ENCODE measurements around the gene PLK5.

The PLK5 gene

DNA sequence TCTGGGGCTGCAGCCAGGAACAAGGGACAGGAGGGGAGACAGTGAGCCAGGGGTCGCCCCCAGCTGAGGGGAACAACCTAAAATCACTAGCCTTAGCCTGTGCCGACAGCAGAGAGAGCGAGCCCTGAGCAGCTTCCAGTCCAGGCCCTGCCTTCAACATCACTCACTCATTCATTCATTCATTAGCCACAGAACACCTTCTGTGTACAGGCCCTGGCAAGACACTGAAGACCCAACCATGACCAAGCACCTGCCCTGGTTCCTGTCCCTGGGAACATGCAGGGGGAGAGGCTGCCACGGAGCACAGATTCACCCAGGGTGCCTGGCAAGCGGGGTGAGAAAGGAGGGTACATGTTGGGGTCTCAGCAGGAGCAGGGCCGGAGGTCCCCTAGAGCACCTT, 39.4 kb downstream of the PLK5 start:
- no peaks in the 10 kb centered on the region for H3K9me3 ChIP-seq (ENCODE audit: control insufficient read depth, low read length)
- H3K4me3 ChIP-seq (ENCODE audit: extremely low read depth, insufficient read depth, low read length, poor library complexity, severe bottlenecking), result no peak overlapping the region
- H3K27ac ChIP-seq (ENCODE audit: low read depth, low read length, severe bottlenecking), result no peak overlapping the region
- peaks cover 66% of the 10 kb centered on the region for H3K36me3 ChIP-seq (ENCODE audit: control insufficient read depth, insufficient read depth, low read length)
- 99 to 100% methylated on average over 3 to 6 of the region's 6 CpGs for WGBS, 2 experiments (ENCODE audit: insufficient coverage in 2 of 2)
- H3K4me1 ChIP-seq (ENCODE audit: control insufficient read depth, insufficient read depth, low read length, poor library complexity, severe bottlenecking), result peaks cover 11% of the 10 kb centered on the region

GRCh38 chr19:1566392-1567115, 42.7 kb downstream of the PLK5 start:
- Histone ChIP-seq H3K9me3 (ENCODE audit: control insufficient read depth, low read length) (no peaks in the 10 kb centered on the region), H3K36me3 (ENCODE audit: control insufficient read depth, insufficient read depth, low read length) (peaks cover 41% of the 10 kb centered on the region), H3K4me1 (ENCODE audit: control insufficient read depth, insufficient read depth, low read length, poor library complexity, severe bottlenecking) (peaks cover 8% of the 10 kb centered on the region), H3K27ac (ENCODE audit: low read depth, low read length, severe bottlenecking) (peak overlapping the region; percentile 98), H3K4me3 (ENCODE audit: extremely low read depth, insufficient read depth, low read length, poor library complexity, severe bottlenecking) (peak overlapping the region; percentile 76)
- WGBS, 2 experiments (ENCODE audit: insufficient coverage in 2 of 2), result 0% methylated on average over 26 to 27 of the region's 42 CpGs

DNA sequence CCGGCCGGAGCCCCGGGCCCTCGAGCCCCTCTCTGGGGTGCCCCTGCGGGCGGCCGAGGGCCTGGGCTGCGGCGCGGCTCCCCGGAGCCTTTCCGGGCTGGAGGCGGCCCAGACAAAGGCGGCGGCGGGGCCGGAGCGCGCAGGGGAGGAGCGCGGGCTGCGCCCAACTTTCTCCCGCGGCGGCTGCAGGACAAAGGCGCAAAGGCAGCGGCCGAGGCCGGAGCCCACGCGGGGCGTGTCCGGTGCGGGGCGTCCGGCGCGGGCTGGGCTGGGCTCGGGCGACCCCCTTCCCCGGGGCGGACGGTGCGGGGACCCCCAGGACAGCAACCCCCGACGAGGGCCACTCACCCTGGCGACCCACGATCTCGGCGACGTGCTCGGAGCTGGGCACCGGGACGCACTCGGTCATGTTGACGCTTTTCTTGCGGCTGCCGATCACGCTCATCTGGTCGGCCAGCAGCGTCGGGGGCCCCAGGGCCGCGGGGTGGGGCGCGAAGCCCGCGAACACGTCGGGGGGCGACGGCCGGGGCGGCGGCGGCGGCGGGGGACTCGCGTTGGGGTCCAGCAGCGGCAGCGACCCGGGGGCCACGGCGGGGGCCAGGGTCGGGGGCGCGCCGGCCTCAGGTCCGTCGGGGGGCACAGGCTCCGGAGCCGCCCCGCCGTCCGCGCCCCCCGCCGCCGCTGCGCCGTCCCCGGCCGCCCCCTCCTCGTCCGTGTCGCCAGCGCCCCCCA, 43.4 kb downstream of the PLK5 start:
- Histone ChIP-seq H3K4me1 (ENCODE audit: control insufficient read depth, insufficient read depth, low read length, poor library complexity, severe bottlenecking) (peaks cover 8% of the 10 kb centered on the region), H3K27ac (ENCODE audit: low read depth, low read length, severe bottlenecking) (peak overlapping the region; percentile 98), H3K9me3 (ENCODE audit: control insufficient read depth, low read length) (no peaks in the 10 kb centered on the region), H3K4me3 (ENCODE audit: extremely low read depth, insufficient read depth, low read length, poor library complexity, severe bottlenecking) (peak overlapping the region; percentile 76), H3K36me3 (ENCODE audit: control insufficient read depth, insufficient read depth, low read length) (peaks cover 36% of the 10 kb centered on the region)
- 0% methylated on average over 42 to 89 of the region's 108 CpGs for WGBS, 2 experiments (ENCODE audit: insufficient coverage in 2 of 2)

- H3K4me1 ChIP-seq (ENCODE audit: control insufficient read depth, insufficient read depth, low read length, poor library complexity, severe bottlenecking), result peaks cover 8% of the 10 kb centered on the region
- no peak overlapping the region for H3K27ac ChIP-seq (ENCODE audit: low read depth, low read length, severe bottlenecking)
- no peak overlapping the region for H3K4me3 ChIP-seq (ENCODE audit: extremely low read depth, insufficient read depth, low read length, poor library complexity, severe bottlenecking)
- 0% methylated on average over 3 to 9 of the region's 73 CpGs for WGBS, 2 experiments (ENCODE audit: insufficient coverage in 2 of 2)
- H3K9me3 ChIP-seq (ENCODE audit: control insufficient read depth, low read length), result no peaks in the 10 kb centered on the region
- peaks cover 31% of the 10 kb centered on the region for H3K36me3 ChIP-seq (ENCODE audit: control insufficient read depth, insufficient read depth, low read length)
Measured at GRCh38 chr19:1567848-1568227, 44.0 kb downstream of the PLK5 start.

- H3K27ac ChIP-seq (ENCODE audit: low read depth, low read length, severe bottlenecking), result peak within 1 kb of the TSS; percentile 98
- peaks cover 8% of the 10 kb centered on the region for H3K4me1 ChIP-seq (ENCODE audit: control insufficient read depth, insufficient read depth, low read length, poor library complexity, severe bottlenecking)
- H3K9me3 ChIP-seq (ENCODE audit: control insufficient read depth, low read length), result no peaks in the 10 kb centered on the region
- peak within 1 kb of the TSS; percentile 76 for H3K4me3 ChIP-seq (ENCODE audit: extremely low read depth, insufficient read depth, low read length, poor library complexity, severe bottlenecking)
- 19 to 24% methylated on average over 23 to 40 of the region's 63 CpGs for WGBS, 2 experiments (ENCODE audit: insufficient coverage in 2 of 2)
- H3K36me3 ChIP-seq (ENCODE audit: control insufficient read depth, insufficient read depth, low read length), result peaks cover 25% of the 10 kb centered on the region
Measured at GRCh38 chr19:1568320-1569019, 44.6 kb downstream of the PLK5 start, which contains the start of gene MEX3D. TSS of gene MEX3D (minus strand) at chr19:1568325. CDS start at chr19:1568058, 267 bp downstream.

DNA sequence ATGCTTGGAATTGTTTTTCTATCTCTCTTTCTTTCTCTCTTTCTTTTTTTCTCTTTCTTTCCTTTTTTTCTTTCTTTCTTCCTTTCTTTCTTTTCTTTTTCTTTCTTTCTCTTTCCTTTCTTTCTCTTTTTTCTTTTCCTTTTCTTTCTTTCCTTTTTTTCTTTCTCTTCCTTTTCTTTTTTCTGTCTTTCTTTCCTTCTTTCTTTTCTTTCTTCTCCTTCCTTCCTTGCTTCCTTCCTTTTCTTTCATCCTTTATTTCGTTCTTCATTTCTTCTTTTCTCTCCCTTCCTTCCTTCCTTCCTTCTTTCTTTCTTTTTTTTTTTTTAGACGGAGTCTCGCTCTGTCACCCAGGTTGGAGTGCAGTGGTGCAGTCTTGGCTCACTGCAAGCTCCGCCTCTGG, 46.1 kb downstream of the PLK5 start:
- Histone ChIP-seq H3K27ac (ENCODE audit: low read depth, low read length, severe bottlenecking) (no peak overlapping the region), H3K36me3 (ENCODE audit: control insufficient read depth, insufficient read depth, low read length) (peaks cover 11% of the 10 kb centered on the region), H3K4me1 (ENCODE audit: control insufficient read depth, insufficient read depth, low read length, poor library complexity, severe bottlenecking) (peaks cover 4% of the 10 kb centered on the region), H3K4me3 (ENCODE audit: extremely low read depth, insufficient read depth, low read length, poor library complexity, severe bottlenecking) (no peak overlapping the region), H3K9me3 (ENCODE audit: control insufficient read depth, low read length) (no peaks in the 10 kb centered on the region)
- 45 to 72% methylated on average over 1 to 2 of the region's 4 CpGs for WGBS, 2 experiments (ENCODE audit: insufficient coverage in 2 of 2)

DNA sequence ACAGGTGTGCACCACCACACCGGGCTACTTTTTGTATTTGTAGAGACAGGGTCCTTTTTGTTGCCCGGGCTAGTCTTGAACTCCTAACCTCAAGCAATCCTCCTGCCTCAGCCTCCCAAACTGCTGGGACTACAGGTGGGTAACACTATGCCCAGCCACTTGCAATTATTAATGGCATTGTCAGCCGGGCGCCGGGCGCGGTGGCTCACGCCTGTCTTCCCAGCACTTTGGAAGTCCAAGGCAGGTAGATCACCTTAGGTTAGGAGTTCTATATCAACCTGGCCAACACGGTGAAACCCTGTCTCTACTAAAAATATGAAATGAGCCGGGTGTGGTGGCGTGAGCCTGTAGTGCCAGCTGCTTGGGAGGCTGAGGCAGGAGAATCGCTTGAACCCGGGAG, 47.0 kb downstream of the PLK5 start:
- H3K4me3 ChIP-seq (ENCODE audit: extremely low read depth, insufficient read depth, low read length, poor library complexity, severe bottlenecking), result no peak overlapping the region
- 86 to 95% methylated on average over 6 to 12 of the region's 13 CpGs for WGBS, 2 experiments (ENCODE audit: insufficient coverage in 2 of 2)
- H3K4me1 ChIP-seq (ENCODE audit: control insufficient read depth, insufficient read depth, low read length, poor library complexity, severe bottlenecking), result no peaks in the 10 kb centered on the region
- peaks cover 4% of the 10 kb centered on the region for H3K36me3 ChIP-seq (ENCODE audit: control insufficient read depth, insufficient read depth, low read length)
- no peak overlapping the region for H3K27ac ChIP-seq (ENCODE audit: low read depth, low read length, severe bottlenecking)
- H3K9me3 ChIP-seq (ENCODE audit: control insufficient read depth, low read length), result no peaks in the 10 kb centered on the region

GRCh38 chr19:1571358-1571757, 47.5 kb downstream of the PLK5 start:
- WGBS, 2 experiments (ENCODE audit: insufficient coverage in 2 of 2), result 96 to 97% methylated on average over 11 to 12 of the region's 12 CpGs

GRCh38 chr19:1572795-1573194, 48.9 kb downstream of the PLK5 start:
- WGBS, 2 experiments (ENCODE audit: insufficient coverage in 2 of 2), result 87 to 94% methylated on average over 5 to 8 of the region's 9 CpGs
- Histone ChIP-seq H3K27ac (ENCODE audit: low read depth, low read length, severe bottlenecking) (no peak overlapping the region), H3K4me1 (ENCODE audit: control insufficient read depth, insufficient read depth, low read length, poor library complexity, severe bottlenecking) (no peaks in the 10 kb centered on the region), H3K36me3 (ENCODE audit: control insufficient read depth, insufficient read depth, low read length) (peaks cover 18% of the 10 kb centered on the region), H3K9me3 (ENCODE audit: control insufficient read depth, low read length) (no peaks in the 10 kb centered on the region), H3K4me3 (ENCODE audit: extremely low read depth, insufficient read depth, low read length, poor library complexity, severe bottlenecking) (no peak overlapping the region)

More at GRCh38 chr19:1571358-1571757, 47.5 kb downstream of the PLK5 start:
- H3K4me3 ChIP-seq (ENCODE audit: extremely low read depth, insufficient read depth, low read length, poor library complexity, severe bottlenecking), result no peak overlapping the region
- H3K4me1 ChIP-seq (ENCODE audit: control insufficient read depth, insufficient read depth, low read length, poor library complexity, severe bottlenecking), result no peaks in the 10 kb centered on the region
- H3K36me3 ChIP-seq (ENCODE audit: control insufficient read depth, insufficient read depth, low read length), result peaks cover 4% of the 10 kb centered on the region
- H3K9me3 ChIP-seq (ENCODE audit: control insufficient read depth, low read length), result no peaks in the 10 kb centered on the region
- no peak overlapping the region for H3K27ac ChIP-seq (ENCODE audit: low read depth, low read length, severe bottlenecking)

DNA sequence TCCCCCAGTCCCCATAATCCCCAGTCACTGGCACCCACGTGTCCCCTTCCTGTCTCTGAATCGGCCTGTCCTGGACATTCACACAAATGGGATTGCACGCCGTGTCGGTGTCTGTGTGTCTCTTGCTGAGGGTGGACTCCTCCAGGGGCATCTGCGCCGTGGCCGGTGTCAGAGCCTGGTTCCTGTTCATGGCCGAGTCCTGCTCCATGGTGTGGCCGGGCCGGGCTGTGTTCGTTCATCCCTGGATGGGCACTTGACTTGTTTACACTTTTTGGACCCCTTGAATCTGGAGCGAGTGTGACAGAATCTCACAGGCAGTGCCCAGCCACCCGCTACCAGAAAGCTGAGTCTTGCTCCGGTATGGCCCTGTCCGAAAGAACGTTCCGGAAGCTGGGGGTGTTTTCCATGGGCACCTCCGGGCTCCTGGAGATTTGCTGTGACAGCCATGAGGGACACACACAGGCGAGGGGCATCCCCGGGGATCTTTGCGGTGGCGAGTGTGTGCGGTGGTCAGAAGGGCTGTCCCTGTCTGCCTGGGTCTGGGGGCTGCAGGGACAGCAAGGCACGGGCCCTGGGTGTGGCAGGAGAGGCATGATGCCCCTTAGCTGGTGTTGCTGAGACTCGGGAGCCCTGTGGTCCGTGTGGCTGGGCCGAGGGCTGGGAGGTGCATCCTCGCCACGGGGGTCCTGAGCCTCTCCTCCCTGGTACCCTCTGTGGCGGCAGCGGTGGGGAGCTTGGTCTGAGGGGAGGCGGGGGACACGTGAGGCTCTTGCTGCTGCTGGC, 50.7 kb downstream of the PLK5 start:
- H3K4me3 ChIP-seq (ENCODE audit: extremely low read depth, insufficient read depth, low read length, poor library complexity, severe bottlenecking), result no peak overlapping the region
- H3K9me3 ChIP-seq (ENCODE audit: control insufficient read depth, low read length), result no peaks in the 10 kb centered on the region
- no peak overlapping the region for H3K27ac ChIP-seq (ENCODE audit: low read depth, low read length, severe bottlenecking)
- WGBS, 2 experiments (ENCODE audit: insufficient coverage in 2 of 2), result 92 to 94% methylated on average over 27 to 32 of the region's 34 CpGs
- peaks cover 31% of the 10 kb centered on the region for H3K36me3 ChIP-seq (ENCODE audit: control insufficient read depth, insufficient read depth, low read length)
- H3K4me1 ChIP-seq (ENCODE audit: control insufficient read depth, insufficient read depth, low read length, poor library complexity, severe bottlenecking), result no peaks in the 10 kb centered on the region

Data from mesodermal cell (in vitro differentiated cells).